ENCODE results near the gene ATP9A. TPM values are rescaled to one million over a fixed set of nuclear protein-coding genes. Genes with fewer than 3 reads are reported as not detected.
"Not testable (repeated sequence)": the region's sequence is repeated elsewhere in the genome, so short reads cannot be mapped to it uniquely, and the experiment has no call there.

ATP9A gene
- total and polyA plus RNA-seq, 10 of the 15 experiments (the other 5 are each of a cell fraction or from before 2014, with no cell fraction given): 0.03 to 0.81 (median 0.14) TPM

GRCh38 chr20:51723026-51723425 is 45.2 kb downstream of the ATP9A start:
- RAD21 ChIA-PET (ENCODE audit: unreplicated experiment); H3K27me3 ChIP-seq (replicated peaks in 1 of 2; ENCODE audit: control insufficient read depth in 2 of 2, insufficient read depth in 2 of 2, low read length in 1 of 2); intact Hi-C loops (cut with micrococcal nuclease; ENCODE audit: unreplicated experiment); H3K9ac ChIP-seq (ENCODE audit: control insufficient read depth, insufficient read depth, low read length); H3K27ac ChIP-seq (ENCODE audit: control insufficient read depth, insufficient read depth); H3K79me2 ChIP-seq (ENCODE audit: control insufficient read depth, insufficient read depth, low read length); H3K4me3 ChIP-seq; CTCF ChIA-PET; H4K20me1 ChIP-seq (ENCODE audit: control insufficient read depth, insufficient read depth); in situ Hi-C loops (cut with MboI); FAIRE-seq; POLR2A ChIA-PET; BruUV-seq (replicated peaks); H2AFZ ChIP-seq (ENCODE audit: control insufficient read depth, low read depth, low read length); DNase-seq (ENCODE audit: low read depth, low spot score); H3K9me3 ChIP-seq (replicated peaks; ENCODE audit: control insufficient read depth, insufficient read depth, low read length); SMC1A ChIA-PET (ENCODE audit: uncharacterized antibody, unreplicated experiment); ATAC-seq; H3K36me3 ChIP-seq (ENCODE audit: control insufficient read depth in 2 of 2, insufficient read depth in 2 of 2, low read length in 1 of 2); H3K4me2 ChIP-seq (ENCODE audit: control insufficient read depth, insufficient read depth); H3K4me1 ChIP-seq (ENCODE audit: control insufficient read depth, insufficient read depth, low read length): not testable (repeated sequence)
- WGBS (ENCODE audit: insufficient coverage, insufficient replicate concordance, low lambda C conversion rate, missing lambda C conversion rate): 9% methylated on average over 2 of the region's 2 CpGs

- H3K9me3 ChIP-seq (replicated peaks; ENCODE audit: control insufficient read depth, insufficient read depth, low read length); H3K27ac ChIP-seq (ENCODE audit: control insufficient read depth, insufficient read depth); H3K27me3 ChIP-seq (replicated peaks in 1 of 2; ENCODE audit: control insufficient read depth in 2 of 2, insufficient read depth in 2 of 2, low read length in 1 of 2); H3K4me2 ChIP-seq (ENCODE audit: control insufficient read depth, insufficient read depth); ATAC-seq; H3K9ac ChIP-seq (ENCODE audit: control insufficient read depth, insufficient read depth, low read length); H3K36me3 ChIP-seq (ENCODE audit: control insufficient read depth in 2 of 2, insufficient read depth in 2 of 2, low read length in 1 of 2); DNase-seq (ENCODE audit: low read depth, low spot score); H3K4me3 ChIP-seq; SMC1A ChIA-PET (ENCODE audit: uncharacterized antibody, unreplicated experiment); POLR2A ChIA-PET; intact Hi-C loops (cut with micrococcal nuclease; ENCODE audit: unreplicated experiment); H4K20me1 ChIP-seq (ENCODE audit: control insufficient read depth, insufficient read depth); RAD21 ChIA-PET (ENCODE audit: unreplicated experiment); H3K79me2 ChIP-seq (ENCODE audit: control insufficient read depth, insufficient read depth, low read length); in situ Hi-C loops (cut with MboI); FAIRE-seq; CTCF ChIA-PET; BruUV-seq (replicated peaks); H3K4me1 ChIP-seq (ENCODE audit: control insufficient read depth, insufficient read depth, low read length); H2AFZ ChIP-seq (ENCODE audit: control insufficient read depth, low read depth, low read length): not testable (repeated sequence)
- WGBS (ENCODE audit: insufficient coverage, insufficient replicate concordance, low lambda C conversion rate, missing lambda C conversion rate): 83% methylated on average over 4 of the region's 4 CpGs
Observed at GRCh38 chr20:51722246-51722645, 45.9 kb downstream of the ATP9A start.

GRCh38 chr20:51720854-51721253 is 47.3 kb downstream of the ATP9A start:
- no peak overlapping the region for H3K4me3 ChIP-seq
- in situ Hi-C loops (cut with MboI): no loop called here
- no peak overlapping the region for H3K9ac ChIP-seq (ENCODE audit: control insufficient read depth, insufficient read depth, low read length)
- 29% methylated on average over 8 of the region's 8 CpGs for WGBS (ENCODE audit: insufficient coverage, insufficient replicate concordance, low lambda C conversion rate, missing lambda C conversion rate)
- no peak overlapping the region for H3K4me2 ChIP-seq (ENCODE audit: control insufficient read depth, insufficient read depth)
- H3K27me3 ChIP-seq (replicated peaks in 1 of 2; ENCODE audit: control insufficient read depth in 2 of 2, insufficient read depth in 2 of 2, low read length in 1 of 2): no peaks in the 10 kb centered on the region
- ATAC-seq (no peak), DNase-seq (ENCODE audit: low read depth, low spot score) (no peak), FAIRE-seq (no peak)
- H3K79me2 ChIP-seq (ENCODE audit: control insufficient read depth, insufficient read depth, low read length): no peaks in the 10 kb centered on the region
- ChIA-PET POLR2A (no interaction called here), CTCF (interaction anchor here (0.7 kb wide), 1 partner anchor 1088 kb away, joined by 3 read pairs; no protein-coding TSS in a partner anchor), RAD21 (ENCODE audit: unreplicated experiment) (no interaction called here), SMC1A (ENCODE audit: uncharacterized antibody, unreplicated experiment) (no interaction called here)
- no peaks in the 10 kb centered on the region for H3K9me3 ChIP-seq (replicated peaks; ENCODE audit: control insufficient read depth, insufficient read depth, low read length)
- no peak overlapping the region for H2AFZ ChIP-seq (ENCODE audit: control insufficient read depth, low read depth, low read length)
- H4K20me1 ChIP-seq (ENCODE audit: control insufficient read depth, insufficient read depth): no peaks in the 10 kb centered on the region
- no peaks in the 10 kb centered on the region for H3K36me3 ChIP-seq (ENCODE audit: control insufficient read depth in 2 of 2, insufficient read depth in 2 of 2, low read length in 1 of 2)
- intact Hi-C loops (cut with micrococcal nuclease; ENCODE audit: unreplicated experiment): no loop called here
- H3K27ac ChIP-seq (ENCODE audit: control insufficient read depth, insufficient read depth): no peak overlapping the region
- H3K4me1 ChIP-seq (ENCODE audit: control insufficient read depth, insufficient read depth, low read length): no peaks in the 10 kb centered on the region
- no TSS peak for BruUV-seq (replicated peaks)
- TF ChIP-seq RFX5 (IDR thresholded peaks at IDR 0.05; ENCODE audit: low read depth, low read length) (no peak), STAT3 (IDR thresholded peaks at IDR 0.05; ENCODE audit: low read depth, low read length) (no peak), FOXK2 (IDR thresholded peaks at IDR 0.05) (no peak), MYB (IDR thresholded peaks at IDR 0.05; ENCODE audit: borderline replicate concordance, low read depth, low read length) (no peak), EGR1 (IDR thresholded peaks at IDR 0.05; ENCODE audit: borderline replicate concordance in 1 of 2, low read depth in 2 of 2, low read length in 2 of 2) (no peak), ZBTB4 (CRISPR knock-in tag; IDR thresholded peaks at IDR 0.05) (no peak), DPF2 (IDR thresholded peaks at IDR 0.05) (no peak), IKZF1 (conservative IDR thresholded peaks at IDR 0.05) (no peak), SREBF2 (IDR thresholded peaks at IDR 0.05; ENCODE audit: low read length) (no peak)

Data from GM12878 (cell line).